Trophoblast cell (in vitro differentiated cells and primary cell): Measurements from ENCODE around the gene MZT2B.
A peak's percentile ranks its signal among the peaks of the same experiment; 100 is the strongest.
"Not testable (repeated sequence)": the region's sequence is repeated elsewhere in the genome, so short reads cannot be mapped to it uniquely, and the experiment has no call there.

ENCODE experiments used
- DNase-seq, 2 donors: peaks; one replicate each; pipeline ENCODE4 v3.0.0-alpha.2; 2016
- H2AFZ ChIP-seq: 2 replicates; pipeline ENCODE4 v1.6.1; 2013; ENCODE audit warnings: low read length, moderate library complexity, mild to moderate bottlenecking; ENCODE audit not compliant: insufficient read depth, poor library complexity
- H2AK5ac ChIP-seq: 2 replicates; pipeline ENCODE4 v1.6.1; 2013; ENCODE audit warnings: mild to moderate bottlenecking, low read length
- H2BK120ac ChIP-seq: 2 replicates; pipeline ENCODE4 v1.6.1; 2013; ENCODE audit warnings: low read length, mild to moderate bottlenecking, moderate library complexity; ENCODE audit not compliant: insufficient read depth, poor library complexity
- H2BK12ac ChIP-seq: 2 replicates; pipeline ENCODE4 v1.6.1; 2013; ENCODE audit warnings: mild to moderate bottlenecking, low read length, moderate library complexity
- H2BK5ac ChIP-seq: 2 replicates; pipeline ENCODE4 v1.6.1; 2013; ENCODE audit warnings: low read length, low read depth, moderate library complexity, mild to moderate bottlenecking; ENCODE audit not compliant: poor library complexity
- H3K14ac ChIP-seq: 2 replicates; pipeline ENCODE4 v1.6.1; 2013; ENCODE audit warnings: mild to moderate bottlenecking, low read length
- H3K18ac ChIP-seq: 2 replicates; pipeline ENCODE4 v1.6.1; 2013; ENCODE audit warnings: mild to moderate bottlenecking, low read length
- H3K23ac ChIP-seq: 2 replicates; pipeline ENCODE4 v1.6.1; 2013; ENCODE audit warnings: low read length
- H3K27ac ChIP-seq: 2 replicates; pipeline ENCODE4 v1.5.1; 2013; ENCODE audit warnings: low read depth, mild to moderate bottlenecking, inconsistent platforms, low read length, moderate library complexity
- H3K27me3 ChIP-seq: 2 replicates; pipeline ENCODE4 v1.6.1; 2013; ENCODE audit warnings: inconsistent platforms, mild to moderate bottlenecking, low read length, moderate library complexity; ENCODE audit not compliant: insufficient read depth
- H3K36me3 ChIP-seq, 2 experiments: 1 replicate in 1 of 2; 2 replicates in 1 of 2; pipeline ENCODE4 v1.6.1; 2013; ENCODE audit warnings: low read length in 2 of 2, mild to moderate bottlenecking in 2 of 2, moderate library complexity in 1 of 2; ENCODE audit not compliant: insufficient read depth in 2 of 2, control insufficient read depth in 1 of 2
- H3K4ac ChIP-seq: 2 replicates; pipeline ENCODE4 v1.6.1; 2013; ENCODE audit warnings: low read depth, mild to moderate bottlenecking, low read length, moderate library complexity
- H3K4me1 ChIP-seq, 2 experiments: 1 replicate in 1 of 2; 2 replicates in 1 of 2; pipeline ENCODE4 v1.6.1; 2013; ENCODE audit warnings: low read length in 2 of 2, mild to moderate bottlenecking in 2 of 2, moderate library complexity in 1 of 2; ENCODE audit not compliant: insufficient read depth in 2 of 2, control insufficient read depth in 1 of 2
- H3K4me2 ChIP-seq: 2 replicates; pipeline ENCODE4 v1.6.1; 2013; ENCODE audit warnings: inconsistent platforms, mild to moderate bottlenecking, low read length, moderate library complexity
- H3K4me3 ChIP-seq: 2 replicates; pipeline ENCODE4 v1.5.1; 2013; ENCODE audit warnings: mild to moderate bottlenecking, low read depth, low read length, inconsistent platforms
- H3K79me1 ChIP-seq: one replicate; pipeline ENCODE4 v1.6.1; 2013; ENCODE audit warnings: low read length
- H3K79me2 ChIP-seq: 2 replicates; pipeline ENCODE4 v1.6.1; 2013; ENCODE audit warnings: low read length, mild to moderate bottlenecking; ENCODE audit not compliant: control insufficient read depth, insufficient read depth, poor library complexity
- H3K9ac ChIP-seq: 2 replicates; pipeline ENCODE4 v1.6.1; 2013; ENCODE audit warnings: mild to moderate bottlenecking, low read length
- H3K9me3 ChIP-seq: 2 replicates; pipeline ENCODE4 v1.6.1; 2013; ENCODE audit warnings: low read depth, mild to moderate bottlenecking, control low read depth, inconsistent platforms, low read length; ENCODE audit not compliant: insufficient read depth
- H4K12ac ChIP-seq: 2 replicates; pipeline ENCODE4 v1.6.1; 2013; ENCODE audit warnings: low read depth, mild to moderate bottlenecking, low read length, moderate library complexity
- H4K8ac ChIP-seq: 2 replicates; pipeline ENCODE4 v1.6.1; 2013; ENCODE audit warnings: low read depth, mild to moderate bottlenecking, low read length, moderate library complexity
- H4K91ac ChIP-seq: one replicate; pipeline ENCODE4 v1.6.1; 2013; ENCODE audit warnings: low read depth, mild to moderate bottlenecking, low read length, moderate library complexity
- WGBS: extraction: QIAGEN DNeasy Blood & Tissue Kit; methylation state at CpG from one replicate; pipeline ENCODE4 v1.1.7; 2013; ENCODE audit warnings: missing lambda C conversion rate; ENCODE audit not compliant: insufficient read length, insufficient coverage; ENCODE audit errors: extremely low coverage; 5-methylcytosine and 5-hydroxymethylcytosine counted together

The MZT2B gene

GRCh38 chr2:130180404-130181324 is 1.4 kb upstream of the MZT2B start:
- peaks cover 16% of the 10 kb centered on the region in 2 experiments for H3K36me3 ChIP-seq
- peak overlapping the region; percentile 91 for H4K91ac ChIP-seq
- H3K79me2 ChIP-seq, result peaks cover 22% of the 10 kb centered on the region
- not testable (repeated sequence) for H3K23ac ChIP-seq, H2BK12ac ChIP-seq, H3K9me3 ChIP-seq, H3K27me3 ChIP-seq, H3K4me1 ChIP-seq
- H3K14ac ChIP-seq, result peak overlapping the region; percentile 89
- peak overlapping the region; percentile 97 for H3K18ac ChIP-seq
- peak overlapping the region; percentile 96 for H3K4ac ChIP-seq
- peak overlapping the region; percentile 92 for H2BK120ac ChIP-seq
- no CpG with 5 or more reads among the region's 38 CpGs for WGBS
- peak overlapping the region; percentile 98 for H2AFZ ChIP-seq
- H4K12ac ChIP-seq, result peak overlapping the region; percentile 95
- peak overlapping the region; percentile 85 for H3K4me2 ChIP-seq
- H2AK5ac ChIP-seq, result peak overlapping the region; percentile 97
- peak overlapping the region; percentile 96 for H3K4me3 ChIP-seq
- peak overlapping the region; percentile 94 for H3K9ac ChIP-seq
- H2BK5ac ChIP-seq, result peak overlapping the region; percentile 80
- peak in 1 of 2 donors; percentile 37 for DNase-seq
- H3K79me1 ChIP-seq, result peaks cover 12% of the 10 kb centered on the region
- peak overlapping the region; percentile 100 for H4K8ac ChIP-seq
- H3K27ac ChIP-seq, result peak overlapping the region; percentile 42

GRCh38 chr2:130181325-130181879 is 660 bp upstream of the MZT2B start, which contains the start of gene SMPD4:
TSS of gene SMPD4 (minus strand) at chr2:130181602. CDS start at chr2:130176592, 5,010 bp downstream.
- peak within 1 kb of the TSS; percentile 94 for H3K9ac ChIP-seq
- WGBS, result no CpG with 5 or more reads among the region's 55 CpGs
- peak within 1 kb of the TSS; percentile 95 for H2BK5ac ChIP-seq
- H3K27ac ChIP-seq, result peak within 1 kb of the TSS; percentile 84
- peak within 1 kb of the TSS; percentile 99 for H3K18ac ChIP-seq
- peak within 1 kb of the TSS; percentile 94 for H4K91ac ChIP-seq
- H3K4me1 ChIP-seq, result peaks cover 5 to 9% of the 10 kb centered on the region in 2 experiments
- H3K9me3 ChIP-seq, result no peaks in the 10 kb centered on the region
- H3K23ac ChIP-seq, result no peak within 1 kb of the TSS
- DNase-seq, result peak; percentile 97 to 99
- peaks cover 15 to 16% of the 10 kb centered on the region in 2 experiments for H3K36me3 ChIP-seq
- peak within 1 kb of the TSS; percentile 97 for H2AK5ac ChIP-seq
- peak within 1 kb of the TSS; percentile 95 for H2BK120ac ChIP-seq
- H3K4me2 ChIP-seq, result peak within 1 kb of the TSS; percentile 85
- peaks cover 12% of the 10 kb centered on the region for H3K79me1 ChIP-seq
- peak within 1 kb of the TSS; percentile 96 for H3K4me3 ChIP-seq
- peak within 1 kb of the TSS; percentile 98 for H2AFZ ChIP-seq
- peak within 1 kb of the TSS; percentile 100 for H4K8ac ChIP-seq
- H2BK12ac ChIP-seq, result no peak within 1 kb of the TSS
- H3K27me3 ChIP-seq, result no peaks in the 10 kb centered on the region
- peaks cover 22% of the 10 kb centered on the region for H3K79me2 ChIP-seq
- peak within 1 kb of the TSS; percentile 96 for H3K14ac ChIP-seq
- H3K4ac ChIP-seq, result peak within 1 kb of the TSS; percentile 97
- peak within 1 kb of the TSS; percentile 95 for H4K12ac ChIP-seq

- H3K18ac ChIP-seq, H3K27me3 ChIP-seq, H3K4me1 ChIP-seq, H3K27ac ChIP-seq, H2BK120ac ChIP-seq, H4K91ac ChIP-seq, H3K9me3 ChIP-seq, DNase-seq, H2BK12ac ChIP-seq, H2BK5ac ChIP-seq: not testable (repeated sequence)
- peak overlapping the region; percentile 33 for H3K23ac ChIP-seq
- peaks cover 13 to 15% of the 10 kb centered on the region in 2 experiments for H3K36me3 ChIP-seq
- peak overlapping the region; percentile 47 for H4K12ac ChIP-seq
- peaks cover 22% of the 10 kb centered on the region for H3K79me2 ChIP-seq
- peak overlapping the region; percentile 71 for H3K9ac ChIP-seq
- H3K4me2 ChIP-seq, result peak overlapping the region; percentile 69
- peak overlapping the region; percentile 10 for H2AK5ac ChIP-seq
- peaks cover 12% of the 10 kb centered on the region for H3K79me1 ChIP-seq
- H3K14ac ChIP-seq, result peak overlapping the region; percentile 6
- peak overlapping the region; percentile 46 for H3K4ac ChIP-seq
- H2AFZ ChIP-seq, result peak overlapping the region; percentile 11
- peak overlapping the region; percentile 72 for H3K4me3 ChIP-seq
- no CpG with 5 or more reads among the region's 23 CpGs for WGBS
- H4K8ac ChIP-seq, result peak overlapping the region; percentile 57
Measured at GRCh38 chr2:130182826-130183511, 907 bp downstream of the MZT2B start.
